Ovary (tissue), 9 donors: Measurements from ENCODE around the gene PRRC2C. TPM values are rescaled to one million over a fixed set of nuclear protein-coding genes. Genes with fewer than 3 reads are reported as not detected.
"Not testable (repeated sequence)": the region's sequence is repeated elsewhere in the genome, so short reads cannot be mapped to it uniquely, and the experiment has no call there.

Experiments
- DNase-seq, 5 donors: peaks; one replicate each; pipeline ENCODE4 v3.0.0-alpha.2; 2019 to 2020
- H3K27ac ChIP-seq, 2 donors: fragments of 200-600 bp; one replicate each; pipeline versions ENCODE4 v1.5.1 to v1.8.0; 2019 to 2022
- H3K27me3 ChIP-seq: fragments of 200-600 bp; one replicate; pipeline ENCODE4 v1.8.0; 2022
- H3K36me3 ChIP-seq: fragments of 200-600 bp; sonication (generic); one replicate; pipeline ENCODE4 v1.5.1; 2019
- H3K4me1 ChIP-seq: one replicate; pipeline ENCODE4 v1.8.1; 2013; ENCODE audit warnings: mild to moderate bottlenecking, moderate library complexity; ENCODE audit not compliant: insufficient read depth
- H3K4me3 ChIP-seq: fragments of 200-600 bp; sonication (generic); one replicate; pipeline ENCODE4 v1.5.1; 2017
- H3K9me3 ChIP-seq, 2 donors: fragments of 200-600 bp in 1 of 2; sonication (generic) in 1 of 2; one replicate each; pipeline versions ENCODE4 v1.5.1 to v1.8.1; 2013 to 2019; ENCODE audit warnings: mild to moderate bottlenecking in 1 of 2, moderate library complexity in 1 of 2
- EP300 ChIP-seq: sonication (generic); formaldehyde crosslinking; IDR thresholded peaks from one replicate; pipeline ENCODE4 v1.6.1; 2017; ENCODE audit warnings: antibody characterized with exemption
- POLR2A ChIP-seq: fragments of 450-650 bp; IDR thresholded peaks from one replicate; pipeline ENCODE4 v1.6.1; 2017; ENCODE audit warnings: antibody characterized with exemption, mild to moderate bottlenecking, moderate library complexity
- WGBS, 3 donors: extraction: QIAGEN DNeasy Blood & Tissue Kit in 1 of 3; methylation state at CpG; one replicate each; pipeline versions ENCODE4 v1.1.5 to v1.1.7; 2013 to 2017; 5-methylcytosine and 5-hydroxymethylcytosine counted together
- intact Hi-C, 4 donors: fragments of 100-400 bp; cut with DNase I; formaldehyde crosslinking; loops; one replicate each; pipeline versions ENCODE4 v1.11.0 to v1.15.1; 2022 to 2023
- polyA plus RNA-seq, 2 donors: library from polyadenylated mRNA; stranded (reverse); fragments of 200-250 nt in 1 of 2; fragments of 350-450 nt in 1 of 2; fragmentation: Illumina TruSeq in 1 of 2; extraction: RNeasy Lipid Tissue Mini Kit (QIAGEN cat#74804) in 1 of 2; gene quantifications; one replicate each; pipeline ENCODE4 v1.2.3, GENCODE V29; 2013 to 2014
- total RNA-seq, 7 donors: library from RNA; depleted of rRNA in 2 of 7; stranded (reverse); fragments of >200 nt in 2 of 7; fragmentation: NEBNext Ultra II Directional in 3 of 7; extraction: Animal tissue kit (Norgen Biotek cat#: 25700) in 3 of 7; gene quantifications; one replicate each; pipeline versions ENCODE4 v1.1.0 to v1.2.4, GENCODE V29; 2016 to 2023
- TF ChIP-seq, protein P1 (sequence below), 3 donors: fragments of 450-650 bp in 2 of 3; fragments of 200-600 bp in 1 of 3; IDR thresholded peaks; one replicate each; pipeline versions ENCODE4 v1.5.1 to v1.8.0; 2016 to 2022; ENCODE audit warnings: antibody characterized with exemption in 3 of 3, mild to moderate bottlenecking in 1 of 3
- donor health status: DM: no; HTN: no; CAD: no; lungs with moderate emphysema.
- donor health status: DM: no; HTN: no; CAD: no.
- donor health status: Bipolar disorder and iron deficiency.
- donor health status: DM: yes; HTN: yes; CAD: no.
- donor health status: DM: no; HTN: no; CAD: no.
- donor health status: DM: yes; HTN: yes; CAD: no.

PRRC2C gene
- total and polyA plus RNA-seq, 9 donors, result 30.7 to 136 (median 107) TPM

DNA sequence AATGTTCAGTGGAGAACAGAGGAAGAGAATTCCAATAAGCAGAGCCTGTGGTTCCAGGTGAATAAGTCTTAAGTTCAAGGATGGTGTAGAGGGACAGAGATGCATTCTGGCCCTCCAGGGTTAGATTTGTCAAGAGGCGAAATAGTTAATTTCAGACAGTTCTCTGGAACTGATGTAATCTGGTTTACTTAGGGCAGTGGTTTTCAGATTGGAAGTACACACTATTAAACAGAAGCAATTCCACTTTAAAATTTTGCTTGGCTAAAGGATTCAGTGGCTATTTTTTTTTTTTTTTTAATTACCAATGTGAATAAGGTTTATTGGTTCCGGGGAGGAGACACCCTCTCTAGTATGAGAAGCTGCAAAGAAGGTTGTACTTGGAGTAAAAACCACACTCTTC, 111.4 kb downstream of the PRRC2C start:
- Histone ChIP-seq H3K27me3 (no peaks in the 10 kb centered on the region), H3K4me1 (no peaks in the 10 kb centered on the region), H3K9me3 (no peaks in the 10 kb centered on the region), H3K4me3 (no peak overlapping the region), H3K36me3 (no peaks in the 10 kb centered on the region), H3K27ac (no peak overlapping the region)
- intact Hi-C loops, result no loop called here
- WGBS, 3 donors, result 89 to 90% (median 89%) methylated on average over 2 of the region's 2 CpGs
- TF ChIP-seq, protein P1, sequence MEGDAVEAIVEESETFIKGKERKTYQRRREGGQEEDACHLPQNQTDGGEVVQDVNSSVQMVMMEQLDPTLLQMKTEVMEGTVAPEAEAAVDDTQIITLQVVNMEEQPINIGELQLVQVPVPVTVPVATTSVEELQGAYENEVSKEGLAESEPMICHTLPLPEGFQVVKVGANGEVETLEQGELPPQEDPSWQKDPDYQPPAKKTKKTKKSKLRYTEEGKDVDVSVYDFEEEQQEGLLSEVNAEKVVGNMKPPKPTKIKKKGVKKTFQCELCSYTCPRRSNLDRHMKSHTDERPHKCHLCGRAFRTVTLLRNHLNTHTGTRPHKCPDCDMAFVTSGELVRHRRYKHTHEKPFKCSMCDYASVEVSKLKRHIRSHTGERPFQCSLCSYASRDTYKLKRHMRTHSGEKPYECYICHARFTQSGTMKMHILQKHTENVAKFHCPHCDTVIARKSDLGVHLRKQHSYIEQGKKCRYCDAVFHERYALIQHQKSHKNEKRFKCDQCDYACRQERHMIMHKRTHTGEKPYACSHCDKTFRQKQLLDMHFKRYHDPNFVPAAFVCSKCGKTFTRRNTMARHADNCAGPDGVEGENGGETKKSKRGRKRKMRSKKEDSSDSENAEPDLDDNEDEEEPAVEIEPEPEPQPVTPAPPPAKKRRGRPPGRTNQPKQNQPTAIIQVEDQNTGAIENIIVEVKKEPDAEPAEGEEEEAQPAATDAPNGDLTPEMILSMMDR (IDR thresholded peaks at IDR 0.05), result no peak
- no peak for TF ChIP-seq POLR2A
- no peak for TF ChIP-seq EP300
- DNase-seq, result no peak

DNA sequence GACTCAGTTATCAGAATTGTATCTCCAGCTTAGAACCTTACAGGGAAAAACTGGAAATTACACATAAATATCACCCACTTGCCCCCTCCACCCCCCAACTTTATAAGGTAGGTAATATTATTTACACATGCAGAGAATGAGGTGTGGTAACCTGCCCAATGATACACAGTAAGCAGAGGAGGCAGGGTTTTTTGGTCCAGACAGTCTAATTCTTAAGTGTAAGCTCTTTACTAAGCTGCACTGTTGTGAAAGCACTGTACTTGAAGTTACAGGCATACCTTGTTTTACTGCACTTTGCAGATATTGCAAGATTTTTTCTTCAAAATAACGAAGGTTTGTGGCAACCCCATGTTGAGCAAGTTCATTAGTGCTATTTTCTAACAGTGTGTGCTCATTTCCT, 111.9 kb downstream of the PRRC2C start:
- H3K36me3 ChIP-seq, result no peaks in the 10 kb centered on the region
- no peaks in the 10 kb centered on the region for H3K4me1 ChIP-seq
- 39 to 64% (median 62%) methylated on average over 1 of the region's 1 CpG for WGBS, 3 donors
- H3K9me3 ChIP-seq, result no peaks in the 10 kb centered on the region
- no peak overlapping the region for H3K4me3 ChIP-seq
- intact Hi-C loops, result no loop called here
- TF ChIP-seq EP300 (no peak), POLR2A (no peak)
- TF ChIP-seq, protein P1 (IDR thresholded peaks at IDR 0.05), result no peak
- no peak overlapping the region for H3K27ac ChIP-seq
- DNase-seq, result no peak
- no peaks in the 10 kb centered on the region for H3K27me3 ChIP-seq

DNA sequence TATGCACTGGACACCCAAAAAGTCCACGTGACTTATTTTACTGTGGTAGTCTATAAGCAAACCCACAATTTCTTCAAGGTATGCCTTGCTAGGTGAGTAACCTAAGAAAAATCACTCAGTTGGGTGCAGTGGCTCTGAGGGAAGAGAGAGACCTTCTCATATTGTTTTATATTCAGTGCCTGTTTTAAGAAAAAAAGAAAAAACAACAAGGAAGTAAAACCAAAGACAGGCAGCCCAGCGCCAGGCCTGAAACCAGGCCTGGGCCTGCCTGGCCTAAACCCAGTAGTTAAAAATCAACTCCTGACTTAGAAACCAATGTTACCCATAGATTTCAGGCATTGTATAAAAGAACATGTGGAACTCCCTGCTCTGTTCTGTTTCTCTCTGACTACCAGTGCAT, 115.0 kb downstream of the PRRC2C start:
- H3K27ac ChIP-seq, H3K36me3 ChIP-seq, intact Hi-C loops, H3K4me1 ChIP-seq, H3K9me3 ChIP-seq, H3K27me3 ChIP-seq, H3K4me3 ChIP-seq, DNase-seq: not testable (repeated sequence)
- 94 to 96% (median 95%) methylated on average over 2 of the region's 2 CpGs for WGBS, 3 donors

DNA sequence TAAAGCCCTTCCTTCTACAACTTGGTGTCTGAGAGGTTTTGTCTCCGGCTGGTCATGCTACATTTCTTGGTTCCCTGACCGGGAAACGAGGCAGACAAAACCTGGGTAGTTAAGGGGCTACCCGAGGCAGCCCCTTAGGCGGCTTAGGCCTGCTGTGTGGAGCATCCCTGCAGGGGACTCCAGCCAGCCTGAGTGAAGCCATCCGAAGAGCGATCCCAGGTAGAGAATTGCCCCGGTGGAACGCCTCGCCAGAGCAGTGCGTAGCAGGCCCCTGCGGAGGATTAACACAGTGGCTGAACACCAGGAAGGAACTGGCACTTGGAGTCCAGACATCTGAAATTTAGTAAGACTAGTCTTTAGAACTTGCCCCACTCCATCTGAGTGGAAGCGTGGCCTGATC, 115.5 kb downstream of the PRRC2C start:
- 92 to 94% (median 94%) methylated on average over 13 of the region's 13 CpGs for WGBS, 3 donors
- DNase-seq, result no peak

DNA sequence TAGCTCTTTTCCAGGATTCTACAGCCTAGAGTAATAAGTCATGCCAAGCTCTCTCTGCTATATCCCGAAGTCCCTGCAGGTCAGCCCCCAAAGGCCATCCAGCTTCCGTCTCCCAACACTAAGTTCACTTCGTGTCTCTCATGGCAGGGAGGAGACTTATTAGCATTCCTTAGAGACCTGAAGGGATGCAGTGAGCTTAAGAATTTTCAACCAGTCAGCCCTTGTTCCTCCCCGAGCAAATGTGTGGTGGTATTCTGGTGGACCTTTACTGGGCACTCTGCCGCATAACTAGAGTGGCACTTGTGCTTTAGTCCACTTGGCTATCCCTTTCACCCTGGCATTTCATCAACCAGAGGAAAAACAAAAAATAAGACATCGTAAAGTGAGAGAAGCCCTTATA, 117.7 kb downstream of the PRRC2C start:
- DNase-seq, H3K4me3 ChIP-seq, H3K27me3 ChIP-seq, intact Hi-C loops, H3K9me3 ChIP-seq, H3K27ac ChIP-seq, H3K4me1 ChIP-seq, H3K36me3 ChIP-seq: not testable (repeated sequence)
- 62 to 74% (median 67%) methylated on average over 6 of the region's 6 CpGs for WGBS, 3 donors

More for the DNA sequence above, 115.5 kb downstream of the PRRC2C start:
- TF ChIP-seq, protein P1 (IDR thresholded peaks at IDR 0.05), result no peak
- TF ChIP-seq EP300 (no peak), POLR2A (no peak)
- intact Hi-C loops, result no loop called here
- H3K27me3 ChIP-seq, result no peaks in the 10 kb centered on the region
- H3K4me1 ChIP-seq, result no peaks in the 10 kb centered on the region
- no peak overlapping the region for H3K27ac ChIP-seq
- no peaks in the 10 kb centered on the region for H3K9me3 ChIP-seq
- H3K4me3 ChIP-seq, result no peak overlapping the region
- H3K36me3 ChIP-seq, result no peaks in the 10 kb centered on the region
